ENCODE measurements around the gene DLAT.

DNA sequence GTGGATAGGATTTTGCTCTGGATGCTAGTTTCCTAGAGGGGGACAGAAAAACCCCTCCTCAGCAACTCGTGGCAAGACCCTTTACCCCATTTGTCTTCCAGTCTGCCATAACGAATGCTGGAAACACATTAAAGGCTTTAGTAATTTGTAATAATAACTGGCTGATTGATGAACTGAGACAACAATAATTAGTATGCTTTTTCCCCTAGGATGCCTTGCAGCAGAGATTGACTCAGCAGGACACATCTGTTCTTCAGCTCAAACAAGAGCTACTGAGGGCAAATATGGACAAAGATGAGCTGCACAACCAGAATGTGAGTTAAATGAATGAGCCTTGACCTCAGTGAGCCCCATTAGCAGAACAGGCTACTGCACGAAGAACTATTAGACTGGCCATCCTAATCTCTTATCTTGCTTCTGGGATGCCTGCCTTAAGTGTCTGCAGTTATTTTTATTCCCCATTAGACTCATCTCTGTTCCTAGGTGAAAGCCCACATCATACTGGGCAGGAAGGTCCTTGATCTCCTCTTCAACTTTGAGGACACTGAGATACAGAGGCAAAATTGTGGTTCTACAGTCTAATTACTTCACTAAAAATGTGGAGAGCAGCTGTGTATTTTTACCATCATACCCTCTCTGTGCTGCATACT is 32.9 kb upstream of the DLAT start:
- TF ChIP-seq POLR2AphosphoS5 (IDR thresholded peaks at IDR 0.05; ENCODE audit: low read depth, low read length), result no peak
- TF ChIP-seq TAF1 (IDR thresholded peaks at IDR 0.05; ENCODE audit: borderline replicate concordance, insufficient read depth, low read length), result no peak
- TF ChIP-seq FOXP2 (optimal IDR thresholded peaks at IDR 0.05; ENCODE audit: borderline replicate concordance, extremely low read depth, extremely low read length, insufficient read depth), result no peak
